ENCODE data around the gene CCDC157.

CCDC157 gene

DNA sequence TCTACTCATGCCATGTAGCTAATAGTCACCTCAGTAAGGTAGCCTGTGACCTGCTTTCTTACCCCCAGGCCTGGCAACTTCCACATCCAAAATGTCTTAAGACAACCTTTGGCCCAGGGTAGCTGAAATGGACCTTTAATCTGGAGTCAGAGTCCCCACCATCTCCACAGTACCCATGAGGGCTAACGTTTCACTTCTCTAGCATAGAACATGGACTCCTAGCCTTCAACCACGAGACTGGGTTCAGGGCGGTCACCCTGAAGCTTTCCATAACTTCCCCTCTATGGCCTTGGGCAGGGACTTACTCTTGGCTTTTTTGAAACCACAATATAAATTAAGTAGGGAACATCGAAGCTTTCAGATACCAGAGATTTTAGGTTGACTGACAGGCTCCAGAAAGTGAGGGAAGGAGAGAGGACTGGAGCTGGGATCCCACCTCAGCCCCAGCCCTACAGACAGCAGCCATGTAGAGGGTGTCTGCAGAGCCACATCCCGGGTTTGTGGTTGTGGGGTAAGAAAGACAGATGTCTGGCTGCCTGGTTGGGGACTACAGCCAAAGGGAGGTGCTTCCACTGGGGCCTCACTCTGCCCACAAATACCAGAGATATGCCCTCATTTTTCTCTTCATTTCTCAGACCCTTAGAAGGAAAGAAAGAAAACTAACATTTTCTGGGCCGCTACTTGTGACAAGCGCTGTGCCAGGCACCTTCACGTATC is 32.6 kb upstream of the CCDC157 start:
- no peaks in the 10 kb centered on the region for H3K9me3 ChIP-seq (ENCODE audit: low read length)
- no peak overlapping the region for H2AFZ ChIP-seq (ENCODE audit: low read length)
- H3K4me3 ChIP-seq (ENCODE audit: low read depth, low read length, poor library complexity, severe bottlenecking) = no peak overlapping the region
- no peak overlapping the region for H3K27ac ChIP-seq (ENCODE audit: low read depth, low read length, poor library complexity, severe bottlenecking)
- H3K9me2 ChIP-seq (ENCODE audit: low read depth, low read length) = no peaks in the 10 kb centered on the region
- H3K36me3 ChIP-seq (ENCODE audit: insufficient read depth, low read length) = peaks cover 10% of the 10 kb centered on the region; the same call in 1 of the 2 replicates
- H3K9ac ChIP-seq (ENCODE audit: low read length) = no peak overlapping the region; the same call in 1 of the 2 replicates
- peak overlapping the region; percentile 95; the same call in 1 of the 2 replicates for H3K4me2 ChIP-seq (ENCODE audit: low read length)
- peaks cover 29% of the 10 kb centered on the region for H3K4me1 ChIP-seq (ENCODE audit: insufficient read depth, low read length, severe bottlenecking)
- no peaks in the 10 kb centered on the region for H3K27me3 ChIP-seq (ENCODE audit: insufficient read depth, low read length)
- no peaks in the 10 kb centered on the region for H3K79me2 ChIP-seq (ENCODE audit: insufficient read depth, low read length)
- TF ChIP-seq EZH2 (IDR thresholded peaks at IDR 0.05; ENCODE audit: borderline replicate concordance, low read length) (no peak), CTCF (IDR thresholded peaks at IDR 0.05; ENCODE audit: low read length) (no peak)
- H4K20me1 ChIP-seq (ENCODE audit: insufficient read depth, low read length) = no peaks in the 10 kb centered on the region
- H3F3A ChIP-seq (ENCODE audit: insufficient read depth, low read length) = no peaks in the 10 kb centered on the region

DNA sequence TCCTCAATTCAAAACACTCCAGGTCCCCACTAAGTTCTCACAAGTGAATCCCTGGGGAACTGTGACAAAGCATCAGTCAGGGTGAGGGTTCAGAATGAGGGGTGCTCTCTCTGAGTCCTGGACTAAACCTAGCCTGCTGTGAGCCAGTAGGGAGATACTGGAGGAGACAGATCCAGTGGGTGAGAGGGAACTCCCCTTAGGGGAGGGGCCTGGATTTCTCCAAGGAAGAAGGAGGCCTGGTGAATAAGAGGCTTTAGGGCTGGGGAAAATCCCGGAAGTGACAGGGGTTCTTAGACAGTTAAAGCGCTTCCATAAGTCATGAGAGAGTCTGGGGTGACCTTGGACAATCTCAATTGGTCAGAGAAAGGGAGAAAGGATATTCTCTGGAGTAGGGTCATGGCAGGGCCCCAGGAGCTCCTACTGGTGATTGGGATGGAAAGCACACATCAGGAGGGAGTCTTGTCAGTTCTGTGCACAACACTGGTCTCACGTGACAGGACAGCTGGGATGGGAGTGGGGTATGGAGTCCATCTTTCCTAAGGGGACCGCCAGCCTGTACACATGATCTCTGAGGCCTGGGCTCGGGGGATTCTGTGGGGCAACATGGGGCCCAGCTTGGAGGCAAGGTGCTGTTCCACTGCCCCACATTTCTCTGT is 31.6 kb upstream of the CCDC157 start:
- no peaks in the 10 kb centered on the region for H4K20me1 ChIP-seq (ENCODE audit: insufficient read depth, low read length)
- H3K79me2 ChIP-seq (ENCODE audit: insufficient read depth, low read length) = no peaks in the 10 kb centered on the region
- H3K27ac ChIP-seq (ENCODE audit: low read depth, low read length, poor library complexity, severe bottlenecking) = no peak overlapping the region
- H3K27me3 ChIP-seq (ENCODE audit: insufficient read depth, low read length) = no peaks in the 10 kb centered on the region
- no peak overlapping the region for H2AFZ ChIP-seq (ENCODE audit: low read length)
- H3K9me2 ChIP-seq (ENCODE audit: low read depth, low read length) = no peaks in the 10 kb centered on the region
- H3K9me3 ChIP-seq (ENCODE audit: low read length) = no peaks in the 10 kb centered on the region
- H3K36me3 ChIP-seq (ENCODE audit: insufficient read depth, low read length) = peaks cover 14% of the 10 kb centered on the region; the same call in 1 of the 2 replicates
- TF ChIP-seq EZH2 (IDR thresholded peaks at IDR 0.05; ENCODE audit: borderline replicate concordance, low read length) (no peak), CTCF (IDR thresholded peaks at IDR 0.05; ENCODE audit: low read length) (no peak)
- H3K9ac ChIP-seq (ENCODE audit: low read length) = peak overlapping the region; percentile 79; the same call in 1 of the 2 replicates
- peaks cover 29% of the 10 kb centered on the region for H3K4me1 ChIP-seq (ENCODE audit: insufficient read depth, low read length, severe bottlenecking)
- H3F3A ChIP-seq (ENCODE audit: insufficient read depth, low read length) = no peaks in the 10 kb centered on the region
- H3K4me3 ChIP-seq (ENCODE audit: low read depth, low read length, poor library complexity, severe bottlenecking) = peak overlapping the region; percentile 93
- peak overlapping the region; percentile 95 for H3K4me2 ChIP-seq (ENCODE audit: low read length)

GRCh38 chr22:30325724-30326254 is 31.0 kb upstream of the CCDC157 start:
- peak overlapping the region; percentile 79 for H3K9ac ChIP-seq (ENCODE audit: low read length)
- TF ChIP-seq CTCF (IDR thresholded peaks at IDR 0.05; ENCODE audit: low read length) (no peak), EZH2 (IDR thresholded peaks at IDR 0.05; ENCODE audit: borderline replicate concordance, low read length) (no peak)
- no peaks in the 10 kb centered on the region for H3F3A ChIP-seq (ENCODE audit: insufficient read depth, low read length)
- H3K27ac ChIP-seq (ENCODE audit: low read depth, low read length, poor library complexity, severe bottlenecking) = no peak overlapping the region
- no peaks in the 10 kb centered on the region for H3K27me3 ChIP-seq (ENCODE audit: insufficient read depth, low read length)
- no peaks in the 10 kb centered on the region for H3K9me3 ChIP-seq (ENCODE audit: low read length)
- no peaks in the 10 kb centered on the region for H4K20me1 ChIP-seq (ENCODE audit: insufficient read depth, low read length)
- peak overlapping the region; percentile 93 for H3K4me3 ChIP-seq (ENCODE audit: low read depth, low read length, poor library complexity, severe bottlenecking)
- H2AFZ ChIP-seq (ENCODE audit: low read length) = no peak overlapping the region
- H3K79me2 ChIP-seq (ENCODE audit: insufficient read depth, low read length) = no peaks in the 10 kb centered on the region
- peak overlapping the region; percentile 95 for H3K4me2 ChIP-seq (ENCODE audit: low read length)
- H3K9me2 ChIP-seq (ENCODE audit: low read depth, low read length) = no peaks in the 10 kb centered on the region
- peaks cover 29% of the 10 kb centered on the region for H3K4me1 ChIP-seq (ENCODE audit: insufficient read depth, low read length, severe bottlenecking)
- H3K36me3 ChIP-seq (ENCODE audit: insufficient read depth, low read length) = peaks cover 19% of the 10 kb centered on the region
